Thyroid gland (tissue), 4 donors: ENCODE results near the gene ARSJ. TPM values are rescaled to one million over a fixed set of nuclear protein-coding genes. Genes with fewer than 3 reads are reported as not detected.

Experiments
- DNase-seq, 2 donors: peaks; one replicate each; pipeline ENCODE4 v3.0.0-alpha.2; 2019
- H3K27ac ChIP-seq, 3 donors: fragments of 200-600 bp; sonication (generic); 1 replicate in 2 of 3; 2 replicates in 1 of 3; pipeline ENCODE4 v1.5.1; 2016 to 2019; ENCODE audit warnings: mild to moderate bottlenecking in 1 of 3, moderate library complexity in 1 of 3
- H3K27me3 ChIP-seq: fragments of 200-600 bp; sonication (generic); one replicate; pipeline ENCODE4 v1.5.1; 2019
- H3K36me3 ChIP-seq, 2 donors: fragments of 200-600 bp; sonication (generic); one replicate each; pipeline ENCODE4 v1.5.1; 2016 to 2019
- H3K4me1 ChIP-seq, 2 donors: fragments of 200-600 bp; sonication (generic); one replicate each; pipeline ENCODE4 v1.5.1; 2017 to 2019
- H3K4me3 ChIP-seq, 3 donors: fragments of 200-600 bp; sonication (generic); replicated peaks in 1 of 3; 1 replicate in 2 of 3; 2 replicates in 1 of 3; pipeline ENCODE4 v1.5.1; 2016; ENCODE audit warnings: mild to moderate bottlenecking in 1 of 3
- H3K9me3 ChIP-seq: fragments of 200-600 bp; sonication (generic); one replicate; pipeline ENCODE4 v1.5.1; 2017
- POLR2A ChIP-seq, 2 donors: fragments of 450-650 bp; IDR thresholded peaks; one replicate each; pipeline ENCODE4 v1.6.1; 2017; ENCODE audit warnings: antibody characterized with exemption in 2 of 2, mild to moderate bottlenecking in 2 of 2, moderate library complexity in 1 of 2
- WGBS, 2 donors: methylation state at CpG; one replicate each; pipeline ENCODE4 v1.1.5; 2017; 5-methylcytosine and 5-hydroxymethylcytosine counted together
- intact Hi-C: fragments of 100-400 bp; cut with DNase I; formaldehyde crosslinking; loops from one replicate; pipeline ENCODE4 v1.15.1; 2023
- total RNA-seq, 4 donors: library from RNA; depleted of rRNA; stranded (reverse); fragments of >200 nt; gene quantifications; one replicate each; pipeline ENCODE4 v1.2.3, GENCODE V29; 2016
- TF ChIP-seq, protein P1 (sequence below), 6 experiments: fragments of 200-600 bp in 3 of 6; fragments of 450-650 bp in 3 of 6; sonication (generic) in 3 of 6; IDR thresholded peaks; one replicate each; pipeline ENCODE4 v1.5.1; 2016 to 2019; ENCODE audit warnings: antibody characterized with exemption in 6 of 6, mild to moderate bottlenecking in 2 of 6, inconsistent platforms in 1 of 6, moderate library complexity in 1 of 6

Gene ARSJ
- total RNA-seq, 4 donors from 2014 or later, result 1.6 to 3.4 (median 2.7) TPM

DNA sequence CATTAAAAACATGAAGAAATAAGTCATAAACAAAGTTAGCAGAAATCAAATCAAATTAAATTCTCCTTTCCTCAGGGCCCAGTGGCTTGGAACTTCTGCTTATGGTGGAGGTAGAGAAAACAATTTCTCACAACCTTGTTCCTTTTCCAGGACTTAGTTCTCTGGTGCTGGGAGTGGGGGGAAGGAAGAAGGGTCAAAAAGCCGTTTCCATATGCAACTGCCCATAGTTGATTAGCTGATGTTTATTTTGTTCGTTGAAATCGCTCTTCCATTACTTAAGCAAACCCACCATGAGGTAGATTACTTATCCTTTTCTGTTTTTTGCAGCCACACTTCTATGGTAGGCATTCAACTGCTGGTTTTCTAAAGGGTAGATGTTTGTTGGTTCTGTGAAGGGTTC, 94.2 kb downstream of the ARSJ start:
- H3K9me3 ChIP-seq, result no peaks in the 10 kb centered on the region
- intact Hi-C loops, result no loop called here
- H3K4me3 ChIP-seq, result no peak overlapping the region
- no peak for TF ChIP-seq POLR2A (IDR thresholded peaks at IDR 0.05)
- TF ChIP-seq, protein P1, sequence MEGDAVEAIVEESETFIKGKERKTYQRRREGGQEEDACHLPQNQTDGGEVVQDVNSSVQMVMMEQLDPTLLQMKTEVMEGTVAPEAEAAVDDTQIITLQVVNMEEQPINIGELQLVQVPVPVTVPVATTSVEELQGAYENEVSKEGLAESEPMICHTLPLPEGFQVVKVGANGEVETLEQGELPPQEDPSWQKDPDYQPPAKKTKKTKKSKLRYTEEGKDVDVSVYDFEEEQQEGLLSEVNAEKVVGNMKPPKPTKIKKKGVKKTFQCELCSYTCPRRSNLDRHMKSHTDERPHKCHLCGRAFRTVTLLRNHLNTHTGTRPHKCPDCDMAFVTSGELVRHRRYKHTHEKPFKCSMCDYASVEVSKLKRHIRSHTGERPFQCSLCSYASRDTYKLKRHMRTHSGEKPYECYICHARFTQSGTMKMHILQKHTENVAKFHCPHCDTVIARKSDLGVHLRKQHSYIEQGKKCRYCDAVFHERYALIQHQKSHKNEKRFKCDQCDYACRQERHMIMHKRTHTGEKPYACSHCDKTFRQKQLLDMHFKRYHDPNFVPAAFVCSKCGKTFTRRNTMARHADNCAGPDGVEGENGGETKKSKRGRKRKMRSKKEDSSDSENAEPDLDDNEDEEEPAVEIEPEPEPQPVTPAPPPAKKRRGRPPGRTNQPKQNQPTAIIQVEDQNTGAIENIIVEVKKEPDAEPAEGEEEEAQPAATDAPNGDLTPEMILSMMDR (IDR thresholded peaks at IDR 0.05), result no peak
- H3K4me1 ChIP-seq, result no peaks in the 10 kb centered on the region
- DNase-seq, result no peak
- no peaks in the 10 kb centered on the region for H3K27me3 ChIP-seq
- no peak overlapping the region for H3K27ac ChIP-seq
- no peaks in the 10 kb centered on the region for H3K36me3 ChIP-seq
- 70 to 76% methylated on average over 3 of the region's 3 CpGs for whole genome bisulfite sequencing, 2 donors

DNA sequence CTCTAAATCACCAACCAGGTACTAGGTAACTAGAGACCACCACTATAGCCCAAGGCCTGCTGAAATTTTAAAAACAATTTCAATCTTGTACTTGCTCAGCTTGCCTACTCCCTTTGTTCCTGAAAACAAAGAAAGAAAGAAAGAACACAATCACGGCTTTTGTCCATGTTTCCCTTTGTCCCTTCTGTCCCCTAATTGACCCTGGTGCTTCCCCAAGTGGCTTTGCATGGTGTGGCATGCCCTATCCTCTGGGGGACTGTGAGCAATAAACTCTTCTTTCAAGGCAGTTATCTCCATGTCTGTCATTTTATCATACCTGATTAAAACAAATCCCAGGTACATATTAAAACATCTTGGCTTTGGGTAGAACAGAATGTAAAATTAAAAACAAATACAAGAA, 94.8 kb downstream of the ARSJ start:
- intact Hi-C loops, result no loop called here
- H3K4me3 ChIP-seq, result no peak overlapping the region
- H3K27me3 ChIP-seq, result no peaks in the 10 kb centered on the region
- WGBS, 2 donors, result 78 to 86% methylated on average over 1 of the region's 1 CpG
- H3K27ac ChIP-seq, result no peak overlapping the region
- H3K36me3 ChIP-seq, result no peaks in the 10 kb centered on the region
- no peak for TF ChIP-seq POLR2A (IDR thresholded peaks at IDR 0.05)
- TF ChIP-seq, protein P1 (IDR thresholded peaks at IDR 0.05), result no peak
- H3K4me1 ChIP-seq, result no peaks in the 10 kb centered on the region
- DNase-seq, result no peak
- H3K9me3 ChIP-seq, result no peaks in the 10 kb centered on the region

DNA sequence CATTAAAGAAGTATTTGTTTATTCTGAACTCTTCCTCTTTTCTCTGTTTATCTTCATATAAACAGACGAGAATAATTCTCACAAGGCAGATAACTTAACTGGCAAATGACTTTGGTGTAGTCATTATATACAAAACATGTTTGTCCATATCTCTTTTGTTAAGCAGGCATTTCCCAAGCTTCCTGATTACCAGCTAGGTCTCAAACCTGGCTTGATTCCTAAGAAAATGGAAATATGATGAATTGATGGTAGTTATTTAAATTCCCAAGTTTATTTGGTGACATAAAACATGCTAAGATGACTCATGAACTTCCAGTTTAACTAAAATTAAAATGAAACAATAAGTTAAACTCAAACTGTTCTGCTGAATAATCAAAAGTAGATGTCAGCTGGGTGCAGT, 96.8 kb downstream of the ARSJ start:
- TF ChIP-seq, protein P1 (IDR thresholded peaks at IDR 0.05), result no peak
- TF ChIP-seq POLR2A (IDR thresholded peaks at IDR 0.05), result no peak
- no peaks in the 10 kb centered on the region for H3K27me3 ChIP-seq
- H3K36me3 ChIP-seq, result no peaks in the 10 kb centered on the region
- 63 to 70% methylated on average over 1 of the region's 1 CpG for WGBS, 2 donors
- H3K4me3 ChIP-seq, result no peak overlapping the region
- H3K27ac ChIP-seq, result no peak overlapping the region
- intact Hi-C loops, result no loop called here
- H3K9me3 ChIP-seq, result no peaks in the 10 kb centered on the region
- DNase-seq, result no peak
- H3K4me1 ChIP-seq, result no peaks in the 10 kb centered on the region

DNA sequence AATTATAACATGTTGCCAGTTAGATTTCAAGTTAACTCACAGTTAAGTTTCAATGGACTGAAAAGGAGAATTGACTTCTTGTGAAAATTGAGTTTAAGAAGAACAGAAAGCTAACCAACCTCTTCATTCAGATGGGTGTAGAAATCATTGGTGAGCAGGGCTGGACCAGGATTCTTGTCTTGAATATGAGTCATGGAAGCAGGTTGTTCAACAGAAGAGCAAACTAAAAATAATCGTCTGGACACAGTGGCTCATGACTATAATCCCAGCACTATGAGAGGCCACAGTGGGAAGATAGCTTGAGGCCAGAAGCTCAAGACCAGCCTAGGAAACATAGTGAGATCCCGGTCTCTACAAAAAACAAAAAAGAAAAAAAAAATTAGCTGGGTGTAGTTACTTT, 98.2 kb downstream of the ARSJ start:
- TF ChIP-seq, protein P1 (IDR thresholded peaks at IDR 0.05), result no peak
- TF ChIP-seq POLR2A (IDR thresholded peaks at IDR 0.05), result no peak
- Histone ChIP-seq H3K36me3 (no peaks in the 10 kb centered on the region), H3K27ac (no peak overlapping the region), H3K9me3 (no peaks in the 10 kb centered on the region), H3K4me1 (no peaks in the 10 kb centered on the region), H3K27me3 (no peaks in the 10 kb centered on the region), H3K4me3 (no peak overlapping the region)
- no peak for DNase-seq
- intact Hi-C loops, result no loop called here
- 84 to 88% methylated on average over 1 to 2 of the region's 2 CpGs for WGBS, 2 donors

DNA sequence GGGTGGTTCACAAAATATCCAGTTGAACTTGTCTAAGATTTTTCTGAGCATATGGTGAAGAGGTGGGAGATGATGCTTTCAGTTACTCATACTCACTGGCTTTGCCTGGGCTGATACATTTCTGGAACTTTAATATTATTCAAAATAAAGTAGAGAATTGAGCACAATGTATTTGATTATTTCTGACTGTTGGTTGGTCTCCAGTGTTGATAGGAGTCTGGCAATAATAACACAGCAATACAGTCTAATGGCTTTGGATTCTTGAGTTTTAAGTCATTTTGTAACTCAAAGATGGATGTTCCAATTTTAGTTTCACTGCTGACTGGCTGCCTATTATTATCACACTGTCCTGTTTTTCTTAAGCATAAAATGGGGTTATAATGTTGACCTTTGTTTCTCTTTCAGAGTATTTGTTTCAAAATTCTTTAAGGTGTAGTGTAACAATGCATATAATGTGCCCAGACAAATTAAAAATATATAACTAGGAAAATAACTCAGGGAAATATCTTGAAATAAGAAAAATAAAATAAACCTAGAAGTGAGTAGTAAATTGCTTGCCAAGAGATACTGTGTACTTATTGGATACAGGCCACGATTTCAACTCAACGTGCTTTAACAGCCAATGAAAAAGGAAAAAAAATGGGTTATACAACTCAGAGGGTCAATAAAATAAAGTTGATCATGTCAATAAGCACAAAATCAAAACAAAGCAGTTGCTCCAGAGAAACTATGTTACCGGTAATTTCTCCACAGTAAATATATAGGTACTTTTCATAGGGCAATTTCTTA, 99.0 kb downstream of the ARSJ start:
- WGBS, 2 donors, result 53 to 80% methylated on average over 3 of the region's 3 CpGs
- intact Hi-C loops, result no loop called here
- no peaks in the 10 kb centered on the region for H3K9me3 ChIP-seq

More for the DNA sequence above, 99.0 kb downstream of the ARSJ start:
- H3K4me1 ChIP-seq, result no peaks in the 10 kb centered on the region
- no peaks in the 10 kb centered on the region for H3K36me3 ChIP-seq
- no peak for DNase-seq
- H3K4me3 ChIP-seq, result no peak overlapping the region
- TF ChIP-seq POLR2A (IDR thresholded peaks at IDR 0.05), result no peak
- TF ChIP-seq, protein P1 (IDR thresholded peaks at IDR 0.05), result no peak
- no peaks in the 10 kb centered on the region for H3K27me3 ChIP-seq
- H3K27ac ChIP-seq, result no peak overlapping the region
